Stomach (tissue), 4 donors: Measurements from ENCODE around the gene COL4A2.

Experiments
- POLR2A ChIP-seq, 4 donors: fragments of 450-650 bp; IDR thresholded peaks; one replicate each; pipeline ENCODE4 v1.6.1; 2016; ENCODE audit warnings: antibody characterized with exemption in 4 of 4, control low read depth in 2 of 4, mild to moderate bottlenecking in 1 of 4, moderate library complexity in 1 of 4
- TF ChIP-seq, protein P1 (sequence below), 7 experiments: fragments of 450-650 bp in 4 of 7; fragments of 200-600 bp in 3 of 7; sonication (generic) in 3 of 7; IDR thresholded peaks; one replicate each; pipeline ENCODE4 v1.5.1; 2016 to 2019; ENCODE audit warnings: antibody characterized with exemption in 7 of 7, control low read depth in 2 of 7, mild to moderate bottlenecking in 1 of 7

DNA sequence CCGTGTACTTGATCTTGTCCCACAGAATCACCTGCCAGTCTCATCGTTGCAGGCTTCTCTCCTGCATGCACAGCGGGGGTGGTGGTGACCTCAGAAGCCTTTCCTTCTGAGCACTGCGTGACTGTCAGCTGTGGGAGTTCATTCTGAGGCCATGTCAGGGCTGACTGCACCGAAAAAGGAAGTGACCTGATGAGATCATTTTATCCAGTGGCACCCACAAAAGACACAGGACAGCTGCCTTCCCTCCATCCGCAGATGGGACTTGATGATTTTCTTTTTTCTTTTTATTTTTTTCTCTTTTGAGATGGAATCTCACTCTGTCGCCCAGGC lies 164.7 kb downstream of the COL4A2 start:
- TF ChIP-seq, protein P1, sequence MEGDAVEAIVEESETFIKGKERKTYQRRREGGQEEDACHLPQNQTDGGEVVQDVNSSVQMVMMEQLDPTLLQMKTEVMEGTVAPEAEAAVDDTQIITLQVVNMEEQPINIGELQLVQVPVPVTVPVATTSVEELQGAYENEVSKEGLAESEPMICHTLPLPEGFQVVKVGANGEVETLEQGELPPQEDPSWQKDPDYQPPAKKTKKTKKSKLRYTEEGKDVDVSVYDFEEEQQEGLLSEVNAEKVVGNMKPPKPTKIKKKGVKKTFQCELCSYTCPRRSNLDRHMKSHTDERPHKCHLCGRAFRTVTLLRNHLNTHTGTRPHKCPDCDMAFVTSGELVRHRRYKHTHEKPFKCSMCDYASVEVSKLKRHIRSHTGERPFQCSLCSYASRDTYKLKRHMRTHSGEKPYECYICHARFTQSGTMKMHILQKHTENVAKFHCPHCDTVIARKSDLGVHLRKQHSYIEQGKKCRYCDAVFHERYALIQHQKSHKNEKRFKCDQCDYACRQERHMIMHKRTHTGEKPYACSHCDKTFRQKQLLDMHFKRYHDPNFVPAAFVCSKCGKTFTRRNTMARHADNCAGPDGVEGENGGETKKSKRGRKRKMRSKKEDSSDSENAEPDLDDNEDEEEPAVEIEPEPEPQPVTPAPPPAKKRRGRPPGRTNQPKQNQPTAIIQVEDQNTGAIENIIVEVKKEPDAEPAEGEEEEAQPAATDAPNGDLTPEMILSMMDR (IDR thresholded peaks at IDR 0.05): no peak
- TF ChIP-seq POLR2A (IDR thresholded peaks at IDR 0.05): no peak
